ENCODE data around the gene LUC7L3.

LUC7L3 gene

GRCh38 chr17:50763716-50764475 is 44.5 kb downstream of the LUC7L3 start:
- no peak for DNase-seq

- DNase-seq = no peak
Measured at GRCh38 chr17:50764734-50765149, 45.3 kb downstream of the LUC7L3 start.

GRCh38 chr17:50765454-50766221 is 46.2 kb downstream of the LUC7L3 start:
- DNase-seq = no peak

- no peak for DNase-seq
Measured at GRCh38 chr17:50766222-50767023, 47.0 kb downstream of the LUC7L3 start.

- no peak for DNase-seq
Measured at GRCh38 chr17:50767030-50767429, 47.6 kb downstream of the LUC7L3 start.

- no peak for DNase-seq
Measured at GRCh38 chr17:50767446-50767845, 48.0 kb downstream of the LUC7L3 start, which contains the start of gene ANKRD40CL. TSS of gene ANKRD40CL (minus strand) at chr17:50767518. CDS start at chr17:50766913, 605 bp downstream.

- DNase-seq = no peak
Measured at GRCh38 chr17:50768346-50768761, 49.0 kb downstream of the LUC7L3 start.

GRCh38 chr17:50769884-50770283 is 50.5 kb downstream of the LUC7L3 start:
- no peak for DNase-seq

GRCh38 chr17:50770346-50770745 is 50.9 kb downstream of the LUC7L3 start:
- no peak for DNase-seq

GRCh38 chr17:50771991-50772785 is 52.8 kb downstream of the LUC7L3 start:
- DNase-seq = no peak

GRCh38 chr17:50774225-50774803 is 54.9 kb downstream of the LUC7L3 start:
- DNase-seq = no peak

- no peak for DNase-seq
Measured at GRCh38 chr17:50775926-50776325, 56.5 kb downstream of the LUC7L3 start.

- DNase-seq = no peak
Measured at GRCh38 chr17:50778471-50778870, 59.1 kb downstream of the LUC7L3 start.

GRCh38 chr17:50778988-50779387 is 59.6 kb downstream of the LUC7L3 start:
- no peak for DNase-seq

GRCh38 chr17:50779747-50780353 is 60.4 kb downstream of the LUC7L3 start:
- DNase-seq = no peak

GRCh38 chr17:50781167-50781566 is 61.8 kb downstream of the LUC7L3 start:
- DNase-seq = no peak

GRCh38 chr17:50783193-50783660 is 63.8 kb downstream of the LUC7L3 start:
- DNase-seq = peak; percentile 33 to 70 (median 64)

- DNase-seq = no peak
Measured at GRCh38 chr17:50783905-50784304, 64.5 kb downstream of the LUC7L3 start.

- no peak for DNase-seq
Measured at GRCh38 chr17:50785126-50785525, 65.7 kb downstream of the LUC7L3 start.

- DNase-seq = no peak
Measured at GRCh38 chr17:50785946-50786570, 66.7 kb downstream of the LUC7L3 start.

GRCh38 chr17:50787106-50787505 is 67.7 kb downstream of the LUC7L3 start:
- DNase-seq = no peak

All from activated naive CD4-positive, alpha-beta T cell (primary cell).